ENCODE measurements around the gene POLR1B. TPM values are rescaled to one million over a fixed set of nuclear protein-coding genes. Genes with fewer than 3 reads are reported as not detected.

POLR1B gene
- total RNA-seq, 1 experiment from 2014 or later = 83.6 TPM

DNA sequence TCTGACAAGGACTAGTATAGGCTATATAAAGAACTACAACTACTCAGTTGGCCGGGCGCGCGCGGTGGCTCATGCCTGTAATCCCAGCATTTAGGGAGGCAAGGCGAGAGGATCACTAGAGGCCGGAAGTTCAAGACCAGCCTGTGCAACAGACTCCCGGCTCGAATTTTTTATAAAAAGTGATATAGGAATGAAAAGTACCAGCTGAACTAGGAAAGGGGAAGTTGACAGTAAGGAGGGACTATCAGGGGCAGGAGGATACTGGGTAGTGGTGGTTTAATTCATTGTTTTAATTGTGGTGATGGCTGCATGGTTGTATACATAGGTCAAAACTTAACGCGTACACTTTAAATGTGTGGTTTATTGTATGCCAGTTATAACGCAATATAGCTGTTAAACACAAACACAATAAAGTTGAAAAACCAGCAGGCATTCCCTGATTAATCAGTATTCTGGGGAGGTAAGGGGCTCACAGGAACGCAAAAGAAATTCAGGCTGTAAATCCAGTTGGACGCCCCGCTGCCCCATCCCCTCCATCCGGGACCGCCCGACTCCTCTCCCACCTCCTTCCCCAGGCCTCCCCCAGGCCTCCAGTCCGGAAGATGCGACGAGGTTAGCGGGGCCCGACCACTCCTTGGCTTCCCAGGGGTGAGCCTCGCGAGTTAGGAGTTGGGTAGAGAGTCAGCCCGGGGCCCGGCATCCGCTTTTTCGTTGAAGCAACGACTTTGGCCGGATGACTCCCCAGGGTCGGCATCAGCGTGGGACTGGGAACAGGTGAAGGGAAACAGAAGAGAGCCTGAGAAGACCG is 746 bp upstream of the POLR1B start:
- Histone ChIP-seq H2AFZ (ENCODE audit: low read length) (no peak overlapping the region), H3K4ac (ENCODE audit: low read depth, low read length) (no peak overlapping the region), H3K18ac (ENCODE audit: insufficient read length, low read depth, low read length) (peak overlapping the region; percentile 91), H3K23me2 (ENCODE audit: insufficient read length, low read depth, low read length, poor library complexity, severe bottlenecking) (peaks cover 8% of the 10 kb centered on the region), H4K20me1 (ENCODE audit: control insufficient read depth, insufficient read depth, insufficient read length) (no peaks in the 10 kb centered on the region), H2BK5ac (ENCODE audit: insufficient read length, low read length) (no peak overlapping the region), H3K4me1 (ENCODE audit: insufficient read depth, low read length) (no peaks in the 10 kb centered on the region), H4K91ac (ENCODE audit: insufficient read length, low read depth, low read length) (no peak overlapping the region), H3K9me3 (ENCODE audit: control insufficient read depth, low read depth, low read length) (no peaks in the 10 kb centered on the region), H3K79me1 (ENCODE audit: insufficient read depth, low read depth, low read length, poor library complexity, severe bottlenecking) (peaks cover 2% of the 10 kb centered on the region), H3K9ac (ENCODE audit: extremely low read depth, insufficient read length, low read length) (peak overlapping the region; percentile 79), H3K27ac (ENCODE audit: insufficient read length, low read depth, low read length) (peak overlapping the region; percentile 50), H3K79me2 (ENCODE audit: insufficient read depth, low read length) (peaks cover 21% of the 10 kb centered on the region), H2AK5ac (ENCODE audit: insufficient read length, low read length) (no peak overlapping the region), H2BK12ac (ENCODE audit: insufficient read length, low read depth, low read length) (no peak overlapping the region), H3K4me2 (ENCODE audit: insufficient read depth, insufficient read length, low read length) (peak overlapping the region; percentile 99), H4K5ac (ENCODE audit: insufficient read length, low read depth, low read length) (no peak overlapping the region), H3K27me3 (ENCODE audit: insufficient read depth, low read length) (no peaks in the 10 kb centered on the region), H3K56ac (ENCODE audit: insufficient read length, low read depth, low read length) (no peak overlapping the region), H2BK20ac (ENCODE audit: low read depth, low read length, poor library complexity, severe bottlenecking) (no peak overlapping the region), H4K8ac (replicated peaks; ENCODE audit: insufficient read length, low read depth, low read length) (no peak overlapping the region), H2BK120ac (ENCODE audit: low read depth, low read length, poor library complexity, severe bottlenecking) (no peak overlapping the region), H2BK15ac (ENCODE audit: low read depth, low read length) (no peak overlapping the region), H3T11ph (ENCODE audit: low read length) (no peak overlapping the region), H3K14ac (ENCODE audit: insufficient read depth, low read length) (peak overlapping the region; percentile 93; the same call in 1 of the 2 replicates), H3K23ac (ENCODE audit: insufficient read length, low read depth, low read length) (no peak overlapping the region)
- peak; percentile 84 for DNase-seq
- no peak for TF ChIP-seq CTCF (conservative IDR thresholded peaks at IDR 0.05)
- Mint-ChIP-seq H3K27me3 (ENCODE audit: low read depth) (no peaks in the 10 kb centered on the region; the same call in 1 of the 2 replicates), H3K4me3 (no peak overlapping the region), H3K4me1 (peaks cover 6 to 8% of the 10 kb centered on the region in 2 experiments; a peak in 3 of 4 replicates), H3K9me3 (no peaks in the 10 kb centered on the region), H3K27ac (peak overlapping the region in 2 of 3 experiments; percentile 99 to 100), H3K36me3 (ENCODE audit: insufficient read depth in 1 of 3, low read depth in 3 of 3) (peaks cover 0 to 3% (median 0%) of the 10 kb centered on the region in 3 experiments; a peak in 1 of 7 replicates)
- no CpG with 5 or more reads among the region's 34 CpGs for WGBS (ENCODE audit: extremely low coverage, insufficient read length, low lambda C conversion rate)

All from H9 (cell line).